ENCODE data around the gene BRD9. TPM values are rescaled to one million over a fixed set of nuclear protein-coding genes. Genes with fewer than 3 reads are reported as not detected.

The BRD9 gene
- total and polyA plus RNA-seq, 2 of the 13 experiments (the other 11 are each of a cell fraction or from before 2014, with no cell fraction given) = 5.2 to 22.9 TPM

GRCh38 chr5:905139-905642 lies 12.6 kb upstream of the BRD9 start (continued):
- no peak for TF ChIP-seq ERF (CRISPR knock-in tag; IDR thresholded peaks at IDR 0.05)
- no peak for TF ChIP-seq NR0B2 (CRISPR knock-in tag; IDR thresholded peaks at IDR 0.05)
- TF ChIP-seq DR1 (CRISPR knock-in tag; IDR thresholded peaks at IDR 0.05) = no peak
- no peak for TF ChIP-seq GTF3A (CRISPR knock-in tag; conservative IDR thresholded peaks at IDR 0.05)

GRCh38 chr5:903756-904096 lies 11.1 kb upstream of the BRD9 start:
- Histone ChIP-seq H2AFZ (ENCODE audit: low read length) (no peak overlapping the region), H3K4me2 (ENCODE audit: low read depth, low read length) (no peak overlapping the region), H3K27me3 (ENCODE audit: control insufficient read depth in 1 of 2, insufficient read depth in 2 of 2, low read length in 2 of 2) (no peaks in the 10 kb centered on the region), H3K27ac (ENCODE audit: extremely low read length, insufficient read depth, low read length) (no peak overlapping the region), H3K4me3 (replicated peaks in 1 of 3; ENCODE audit: insufficient read depth in 1 of 3, low read depth in 2 of 3, low read length in 3 of 3) (no peak overlapping the region), H3K9me3 (ENCODE audit: low read length) (no peaks in the 10 kb centered on the region), H3K79me2 (ENCODE audit: insufficient read depth, low read length) (no peaks in the 10 kb centered on the region), H3K4me1 (ENCODE audit: insufficient read depth, low read length) (no peaks in the 10 kb centered on the region), H3K36me3 (replicated peaks in 1 of 2; ENCODE audit: control insufficient read depth in 1 of 2, insufficient read depth in 2 of 2, low read length in 2 of 2) (peaks cover 17 to 58% of the 10 kb centered on the region in 2 experiments), H3K9ac (ENCODE audit: insufficient read depth, low read depth, low read length) (no peak overlapping the region), H4K20me1 (ENCODE audit: insufficient read depth, low read length) (no peaks in the 10 kb centered on the region)
- ATAC-seq = no peak
- no peak for DNase-seq (ENCODE audit: low spot score)
- in situ Hi-C loops (cut with HindIII; ENCODE audit: extremely low pct_ligation_motif_present, low pct_unique_long_range_greater_than_20kb) = no loop called here
- BruUV-seq (replicated peaks) = no TSS peak
- CTCF ChIA-PET (ENCODE audit: low intra/inter-chr PET ratio, low total read pairs) = interaction anchor here (1.3 kb wide), 1 partner anchor 235 kb away, joined by 4 read pairs; no protein-coding TSS in a partner anchor
- POLR2A ChIA-PET = no interaction called here
- intact Hi-C loops (cut with micrococcal nuclease; ENCODE audit: unreplicated experiment) = no loop called here
- 99% methylated on average over 6 of the region's 6 CpGs for WGBS (ENCODE audit: low lambda C conversion rate)
- TF ChIP-seq HNF4G (IDR thresholded peaks at IDR 0.05; ENCODE audit: borderline replicate concordance, low read depth, low read length) (no peak), HNF4G (CRISPR knock-in tag; IDR thresholded peaks at IDR 0.05; ENCODE audit: borderline replicate concordance, low read depth) (no peak), TAF1 (CRISPR knock-in tag; IDR thresholded peaks at IDR 0.05) (no peak)
- FAIRE-seq = no peak

Data from HepG2 (cell line).